C4-2B (cell line): ENCODE measurements around the gene CCSAP.

Experiments used
- H3K27ac ChIP-seq: fragments of 450-650 bp; 2 replicates; pipeline ENCODE4 v1.5.1; 2017
- CTCF ChIP-seq: fragments of 450-650 bp; conservative IDR thresholded peaks from 2 replicates; pipeline ENCODE4 v1.5.1; 2017; ENCODE audit warnings: mild to moderate bottlenecking
- ZFX ChIP-seq: fragments of 450-650 bp; IDR thresholded peaks from 2 replicates; pipeline ENCODE4 v1.6.1; 2017

CCSAP gene

DNA sequence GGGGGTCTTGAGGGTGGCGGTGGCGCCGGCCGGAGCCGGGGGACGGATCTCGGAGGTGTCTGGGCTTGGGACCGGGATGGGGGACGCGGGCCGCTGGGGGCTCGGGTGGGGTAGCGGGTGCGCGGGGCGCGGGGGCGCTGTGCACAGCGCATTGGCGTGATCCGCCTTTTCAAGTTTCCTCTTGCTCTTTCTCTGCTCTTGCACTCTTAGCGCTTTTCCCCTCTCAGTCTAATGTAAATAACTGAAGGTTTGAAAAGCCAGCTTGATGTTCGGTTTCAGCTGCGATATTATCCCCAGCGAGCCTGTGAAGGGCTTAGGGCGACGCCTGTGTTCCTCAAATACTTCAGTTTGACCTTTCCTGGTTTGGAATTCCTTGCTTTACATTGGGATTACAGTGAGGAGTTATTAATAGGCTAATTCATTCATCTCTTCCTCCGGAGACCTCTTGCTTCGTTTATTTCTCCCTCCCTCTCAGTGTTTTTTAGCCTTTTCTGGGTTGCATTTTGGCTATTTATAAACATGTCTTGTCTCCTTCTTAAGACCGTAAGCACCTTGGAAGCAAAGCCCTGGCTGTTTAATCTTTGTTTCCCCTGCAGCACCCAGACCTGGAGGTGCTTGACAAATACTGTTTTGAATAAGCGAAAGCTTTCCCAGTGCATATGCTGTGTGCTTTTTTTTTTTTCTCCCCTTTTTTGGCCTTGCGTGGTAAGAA, 71.2 kb downstream of the CCSAP start:
- H3K27ac ChIP-seq = peak overlapping the region; percentile 96
- TF ChIP-seq CTCF (peak; percentile 37), ZFX (no peak)
